ENCODE data around the gene A3GALT2. TPM values are rescaled to one million over a fixed set of nuclear protein-coding genes. Genes with fewer than 3 reads are reported as not detected.

Gene A3GALT2
- total RNA-seq, 1 experiment from 2014 or later = not detected

GRCh38 chr1:33274446-33274845, 46.5 kb downstream of the A3GALT2 start:
- BruUV-seq (replicated peaks) = no TSS peak
- 0 out of 2 replicates have a peak, but pooled peaks cover 1% of the 10 kb centered on the region for H3K36me3 ChIP-seq (ENCODE audit: control insufficient read depth, insufficient read depth, low read length)
- Mint-ChIP-seq H3K36me3 (ENCODE audit: insufficient read depth, unreplicated experiment) (peaks cover 15% of the 10 kb centered on the region), H3K4me1 (ENCODE audit: low read depth, unreplicated experiment) (no peaks in the 10 kb centered on the region), H3K4me3 (ENCODE audit: unreplicated experiment) (no peak overlapping the region), H3K9me3 (ENCODE audit: unreplicated experiment) (no peaks in the 10 kb centered on the region), H3K27me3 (ENCODE audit: insufficient read depth, unreplicated experiment) (no peaks in the 10 kb centered on the region), H3K27ac (ENCODE audit: unreplicated experiment) (no peak overlapping the region)
- no peaks in the 10 kb centered on the region for H3K4me1 ChIP-seq
- no peaks in the 10 kb centered on the region for H3K9me3 ChIP-seq
- TF ChIP-seq, protein P1, sequence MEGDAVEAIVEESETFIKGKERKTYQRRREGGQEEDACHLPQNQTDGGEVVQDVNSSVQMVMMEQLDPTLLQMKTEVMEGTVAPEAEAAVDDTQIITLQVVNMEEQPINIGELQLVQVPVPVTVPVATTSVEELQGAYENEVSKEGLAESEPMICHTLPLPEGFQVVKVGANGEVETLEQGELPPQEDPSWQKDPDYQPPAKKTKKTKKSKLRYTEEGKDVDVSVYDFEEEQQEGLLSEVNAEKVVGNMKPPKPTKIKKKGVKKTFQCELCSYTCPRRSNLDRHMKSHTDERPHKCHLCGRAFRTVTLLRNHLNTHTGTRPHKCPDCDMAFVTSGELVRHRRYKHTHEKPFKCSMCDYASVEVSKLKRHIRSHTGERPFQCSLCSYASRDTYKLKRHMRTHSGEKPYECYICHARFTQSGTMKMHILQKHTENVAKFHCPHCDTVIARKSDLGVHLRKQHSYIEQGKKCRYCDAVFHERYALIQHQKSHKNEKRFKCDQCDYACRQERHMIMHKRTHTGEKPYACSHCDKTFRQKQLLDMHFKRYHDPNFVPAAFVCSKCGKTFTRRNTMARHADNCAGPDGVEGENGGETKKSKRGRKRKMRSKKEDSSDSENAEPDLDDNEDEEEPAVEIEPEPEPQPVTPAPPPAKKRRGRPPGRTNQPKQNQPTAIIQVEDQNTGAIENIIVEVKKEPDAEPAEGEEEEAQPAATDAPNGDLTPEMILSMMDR (IDR thresholded peaks at IDR 0.05; ENCODE audit: insufficient read depth in 1 of 2, low read depth in 1 of 2, low read length in 1 of 2, severe bottlenecking in 1 of 2, unreplicated experiment in 1 of 2) = no peak
- intact Hi-C loops (cut with micrococcal nuclease; ENCODE audit: unreplicated experiment) = no loop called here
- no peak overlapping the region for H3K4me3 ChIP-seq (ENCODE audit: low read depth, low read length)
- POLR2A ChIA-PET = no interaction called here
- H3K27me3 ChIP-seq (replicated peaks; ENCODE audit: control insufficient read depth, insufficient read depth, low read length) = no peaks in the 10 kb centered on the region
- CTCF ChIA-PET = interaction anchor here (0.8 kb wide), 1 partner anchor 21 kb away, joined by 4 read pairs; no protein-coding TSS in a partner anchor
- DNase-seq = no peak

DNA sequence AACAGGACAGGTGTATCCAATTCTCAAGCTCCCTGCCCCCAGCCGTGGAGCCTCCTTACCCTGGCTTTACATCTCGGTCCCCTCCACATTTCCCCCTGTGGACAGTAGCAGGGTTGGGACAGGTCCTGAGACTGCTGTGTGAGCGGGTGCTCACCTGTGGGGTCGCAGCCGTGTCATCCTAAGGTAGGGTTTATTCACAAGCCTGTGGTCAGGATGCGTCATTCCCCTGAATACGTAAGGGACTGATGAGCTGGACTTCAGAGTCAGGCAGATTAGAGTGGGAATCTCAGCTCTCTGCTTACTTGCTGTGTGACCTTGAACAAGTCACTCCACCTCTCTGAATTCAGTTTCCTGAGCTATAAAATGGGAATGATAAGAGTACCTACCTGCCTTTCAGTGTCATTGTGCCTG, 46.9 kb downstream of the A3GALT2 start:
- Histone ChIP-seq H3K27me3 (replicated peaks; ENCODE audit: control insufficient read depth, insufficient read depth, low read length) (no peaks in the 10 kb centered on the region), H3K36me3 (ENCODE audit: control insufficient read depth, insufficient read depth, low read length) (0 out of 2 replicates have a peak, but pooled peaks cover 1% of the 10 kb centered on the region), H3K4me1 (no peaks in the 10 kb centered on the region), H3K9me3 (no peaks in the 10 kb centered on the region), H3K4me3 (ENCODE audit: low read depth, low read length) (no peak overlapping the region)
- H3K27me3 Mint-ChIP-seq (ENCODE audit: insufficient read depth, unreplicated experiment) = no peaks in the 10 kb centered on the region
- intact Hi-C loops (cut with micrococcal nuclease; ENCODE audit: unreplicated experiment) = no loop called here
- H3K27ac Mint-ChIP-seq (ENCODE audit: unreplicated experiment) = no peak overlapping the region
- DNase-seq = no peak
- BruUV-seq (replicated peaks) = no TSS peak
- CTCF ChIA-PET = no interaction called here
- H3K4me3 Mint-ChIP-seq (ENCODE audit: unreplicated experiment) = no peak overlapping the region
- H3K9me3 Mint-ChIP-seq (ENCODE audit: unreplicated experiment) = no peaks in the 10 kb centered on the region
- POLR2A ChIA-PET = no interaction called here
- H3K36me3 Mint-ChIP-seq (ENCODE audit: insufficient read depth, unreplicated experiment) = peaks cover 14% of the 10 kb centered on the region
- no peaks in the 10 kb centered on the region for H3K4me1 Mint-ChIP-seq (ENCODE audit: low read depth, unreplicated experiment)
- TF ChIP-seq, protein P1 (IDR thresholded peaks at IDR 0.05; ENCODE audit: insufficient read depth in 1 of 2, low read depth in 1 of 2, low read length in 1 of 2, severe bottlenecking in 1 of 2, unreplicated experiment in 1 of 2) = no peak

DNA sequence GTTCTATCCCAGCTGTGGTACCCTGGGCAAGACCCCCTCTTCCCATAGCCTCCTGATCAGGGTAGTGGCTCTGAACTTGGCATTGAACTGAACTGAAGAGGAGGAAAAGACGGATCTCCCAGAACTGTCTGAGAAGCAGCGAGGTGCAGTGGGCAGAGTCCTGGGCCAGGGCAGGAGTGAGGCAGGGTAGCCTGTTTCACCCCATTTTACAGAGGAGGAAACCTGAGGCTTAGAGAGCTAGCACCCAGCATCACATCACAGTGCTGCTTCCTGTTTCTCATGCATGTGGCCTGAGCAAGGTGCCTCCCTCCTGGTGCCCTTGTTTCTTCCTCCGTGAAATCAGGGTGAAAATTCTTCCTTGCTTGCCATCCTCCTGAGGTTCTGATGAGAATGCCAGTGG, 47.5 kb downstream of the A3GALT2 start:
- intact Hi-C loops (cut with micrococcal nuclease; ENCODE audit: unreplicated experiment) = no loop called here
- Mint-ChIP-seq H3K9me3 (ENCODE audit: unreplicated experiment) (no peaks in the 10 kb centered on the region), H3K36me3 (ENCODE audit: insufficient read depth, unreplicated experiment) (peaks cover 14% of the 10 kb centered on the region), H3K4me3 (ENCODE audit: unreplicated experiment) (no peak overlapping the region), H3K27ac (ENCODE audit: unreplicated experiment) (no peak overlapping the region), H3K27me3 (ENCODE audit: insufficient read depth, unreplicated experiment) (no peaks in the 10 kb centered on the region), H3K4me1 (ENCODE audit: low read depth, unreplicated experiment) (no peaks in the 10 kb centered on the region)
- POLR2A ChIA-PET = no interaction called here
- Histone ChIP-seq H3K4me1 (no peaks in the 10 kb centered on the region), H3K27me3 (replicated peaks; ENCODE audit: control insufficient read depth, insufficient read depth, low read length) (no peaks in the 10 kb centered on the region), H3K9me3 (no peaks in the 10 kb centered on the region), H3K4me3 (ENCODE audit: low read depth, low read length) (no peak overlapping the region), H3K36me3 (ENCODE audit: control insufficient read depth, insufficient read depth, low read length) (0 out of 2 replicates have a peak, but pooled peaks cover 1% of the 10 kb centered on the region)
- no TSS peak for BruUV-seq (replicated peaks)
- TF ChIP-seq, protein P1 (IDR thresholded peaks at IDR 0.05; ENCODE audit: insufficient read depth in 1 of 2, low read depth in 1 of 2, low read length in 1 of 2, severe bottlenecking in 1 of 2, unreplicated experiment in 1 of 2) = no peak
- DNase-seq = no peak
- CTCF ChIA-PET = no interaction called here

Data from Caco-2 (cell line).